WTC11 (cell line): Measurements from ENCODE around the gene TMEM63B. TPM values are rescaled to one million over a fixed set of nuclear protein-coding genes. Genes with fewer than 3 reads are reported as not detected.

ENCODE experiments used
- ATAC-seq: fragments of 200-7000 bp; cut with Tn5 transposase; 2 replicates; pipeline ENCODE4 v1.10.0; 2021; ENCODE audit warnings: mild to moderate bottlenecking, moderate library complexity
- CTCF ChIA-PET: fragments of 300-600 bp; sonication (Branson Sonifier 250); formaldehyde crosslinking; loops from one replicate; lab custom pipeline; 2021; ENCODE audit warnings: antibody characterized with exemption; lab: Charles Lee
- POLR2A ChIA-PET: fragments of 350-600 bp; sonication (Branson Sonifier 250); formaldehyde crosslinking; loops from one replicate; lab custom pipeline; 2021; ENCODE audit warnings: antibody characterized with exemption; lab: Charles Lee
- DNase-seq: peaks from one replicate; pipeline ENCODE4 v3.0.0; 2021; ENCODE audit warnings: low spot score
- H3K27ac Mint-ChIP-seq: 2 replicates; pipeline ENCODE4 v1.8.0; 2021; ENCODE audit warnings: mixed read lengths
- H3K27me3 Mint-ChIP-seq: 2 replicates; pipeline ENCODE4 v1.8.0; 2021; ENCODE audit warnings: low read depth, mild to moderate bottlenecking, moderate library complexity, mixed read lengths
- H3K36me3 Mint-ChIP-seq: 2 replicates; pipeline ENCODE4 v1.8.0; 2021; ENCODE audit warnings: mixed read lengths
- H3K4me1 Mint-ChIP-seq: 2 replicates; pipeline ENCODE4 v1.8.0; 2022; ENCODE audit warnings: mixed read lengths
- H3K4me3 Mint-ChIP-seq: 2 replicates; pipeline ENCODE4 v1.8.0; 2021; ENCODE audit warnings: mild to moderate bottlenecking, moderate library complexity, mixed read lengths
- H3K9me3 Mint-ChIP-seq: 2 replicates; pipeline ENCODE4 v1.8.0; 2021; ENCODE audit warnings: mixed read lengths
- ATF1 ChIP-seq: sonication (generic); formaldehyde crosslinking; IDR thresholded peaks from 2 replicates; pipeline ENCODE4 v1.8.1; 2023; ENCODE audit warnings: mild to moderate bottlenecking, moderate library complexity, missing genetic modification reagents
- CREM ChIP-seq: sonication (generic); formaldehyde crosslinking; IDR thresholded peaks from 2 replicates; pipeline ENCODE4 v1.8.1; 2022; ENCODE audit warnings: mild to moderate bottlenecking, missing genetic modification reagents, moderate library complexity
- FOXJ3 ChIP-seq: sonication (generic); formaldehyde crosslinking; IDR thresholded peaks from 2 replicates; pipeline ENCODE4 v1.9.0; 2021; ENCODE audit warnings: missing genetic modification reagents, mild to moderate bottlenecking, borderline replicate concordance
- FOXK1 ChIP-seq: sonication (generic); formaldehyde crosslinking; IDR thresholded peaks from 2 replicates; pipeline ENCODE4 v1.8.0; 2022; ENCODE audit warnings: mild to moderate bottlenecking, moderate library complexity, missing genetic modification reagents
- GRHL2 ChIP-seq: fragments of 250-450 bp; sonication (Bioruptor Pico); IDR thresholded peaks from 2 replicates; pipeline ENCODE4 v1.8.0; 2022; ENCODE audit warnings: mild to moderate bottlenecking, moderate library complexity; ENCODE audit not compliant: insufficient replicate concordance, severe bottlenecking
- GTF2I ChIP-seq: fragments of 250-450 bp; sonication (Bioruptor Pico); conservative IDR thresholded peaks from 2 replicates; pipeline ENCODE4 v1.4.0; 2021; ENCODE audit warnings: mild to moderate bottlenecking
- IRF2 ChIP-seq: sonication (generic); formaldehyde crosslinking; IDR thresholded peaks from 2 replicates; pipeline ENCODE4 v1.8.0; 2022; ENCODE audit warnings: low read depth, missing genetic modification reagents, borderline replicate concordance
- JAZF1 ChIP-seq: fragments of 250-450 bp; sonication (Bioruptor Pico); IDR thresholded peaks from 2 replicates; pipeline ENCODE4 v1.9.0; 2021; ENCODE audit warnings: moderate library complexity, mild to moderate bottlenecking, inconsistent platforms
- NR2C2 ChIP-seq: sonication (generic); formaldehyde crosslinking; IDR thresholded peaks from 2 replicates; pipeline ENCODE4 v1.8.0; 2022; ENCODE audit warnings: mild to moderate bottlenecking, missing genetic modification reagents
- SOX15 ChIP-seq: fragments of 250-450 bp; sonication (Bioruptor Pico); IDR thresholded peaks from 2 replicates; pipeline ENCODE4 v1.9.0; 2021; ENCODE audit warnings: mild to moderate bottlenecking
- TEAD4 ChIP-seq: sonication (generic); formaldehyde crosslinking; IDR thresholded peaks from 2 replicates; pipeline ENCODE4 v1.8.0; 2022; ENCODE audit warnings: mild to moderate bottlenecking, missing genetic modification reagents
- ZNF121 ChIP-seq: sonication (generic); formaldehyde crosslinking; IDR thresholded peaks from 2 replicates; pipeline ENCODE4 v1.8.0; 2023; ENCODE audit warnings: missing genetic modification reagents
- ZNF232 ChIP-seq: sonication (generic); formaldehyde crosslinking; IDR thresholded peaks from 2 replicates; pipeline ENCODE4 v1.8.0; 2022; ENCODE audit warnings: mild to moderate bottlenecking, missing genetic modification reagents
- ZNF317 ChIP-seq: sonication (generic); formaldehyde crosslinking; IDR thresholded peaks from 2 replicates; pipeline ENCODE4 v1.8.1; 2023; ENCODE audit warnings: low read depth, mild to moderate bottlenecking, moderate library complexity, missing genetic modification reagents, borderline replicate concordance
- ZNF416 ChIP-seq: fragments of 250-450 bp; sonication (Bioruptor Pico); IDR thresholded peaks from 2 replicates; pipeline ENCODE4 v1.9.0; 2021; ENCODE audit warnings: mild to moderate bottlenecking, inconsistent platforms
- ZNF671 ChIP-seq: fragments of 250-450 bp; sonication (Bioruptor Pico); IDR thresholded peaks from 2 replicates; pipeline ENCODE4 v1.8.0; 2021; ENCODE audit warnings: mild to moderate bottlenecking
- total RNA-seq: library from RNA; stranded (reverse); gene quantifications from 3 replicates; pipeline ENCODE4 v1.2.3, GENCODE V29; 2021
- TF ChIP-seq, protein P1 (sequence below): fragments of 250-450 bp; sonication (Bioruptor Pico); IDR thresholded peaks from 2 replicates; pipeline ENCODE4 v1.9.0; 2021; ENCODE audit warnings: moderate library complexity, mild to moderate bottlenecking, inconsistent platforms, borderline replicate concordance
- TF ChIP-seq, protein P2 (sequence below): sonication (generic); formaldehyde crosslinking; IDR thresholded peaks from 2 replicates; pipeline ENCODE4 v1.8.1; 2022; ENCODE audit warnings: low read depth, mild to moderate bottlenecking, moderate library complexity, missing genetic modification reagents, borderline replicate concordance
- TF ChIP-seq, protein P3 (sequence below): sonication (generic); formaldehyde crosslinking; IDR thresholded peaks from 2 replicates; pipeline ENCODE4 v1.8.0; 2022; ENCODE audit warnings: mild to moderate bottlenecking, missing genetic modification reagents
- TF ChIP-seq, protein P4 (sequence below): sonication (generic); formaldehyde crosslinking; IDR thresholded peaks from 2 replicates; pipeline ENCODE4 v1.8.1; 2022; ENCODE audit warnings: mild to moderate bottlenecking, missing genetic modification reagents, moderate library complexity, borderline replicate concordance
- TF ChIP-seq, protein P5 (sequence below): sonication (generic); formaldehyde crosslinking; IDR thresholded peaks from 2 replicates; pipeline ENCODE4 v1.8.1; 2022; ENCODE audit warnings: low read depth, missing genetic modification reagents, borderline replicate concordance
- TF ChIP-seq, protein P6 (sequence below): sonication (generic); formaldehyde crosslinking; IDR thresholded peaks from 2 replicates; pipeline ENCODE4 v1.8.1; 2022; ENCODE audit warnings: missing genetic modification reagents, borderline replicate concordance
- TF ChIP-seq, protein P7 (sequence below): fragments of 200-600 bp; IDR thresholded peaks from 2 replicates; pipeline ENCODE4 v1.8.0; 2022; ENCODE audit warnings: antibody characterized with exemption
- TF ChIP-seq, protein P8 (sequence below): fragments of 250-450 bp; sonication (Bioruptor Pico); IDR thresholded peaks from 2 replicates; pipeline ENCODE4 v2.1.2; 2022; ENCODE audit warnings: mild to moderate bottlenecking, moderate library complexity

The TMEM63B gene
- total RNA-seq, 1 experiment from 2014 or later: 72.8 TPM

DNA sequence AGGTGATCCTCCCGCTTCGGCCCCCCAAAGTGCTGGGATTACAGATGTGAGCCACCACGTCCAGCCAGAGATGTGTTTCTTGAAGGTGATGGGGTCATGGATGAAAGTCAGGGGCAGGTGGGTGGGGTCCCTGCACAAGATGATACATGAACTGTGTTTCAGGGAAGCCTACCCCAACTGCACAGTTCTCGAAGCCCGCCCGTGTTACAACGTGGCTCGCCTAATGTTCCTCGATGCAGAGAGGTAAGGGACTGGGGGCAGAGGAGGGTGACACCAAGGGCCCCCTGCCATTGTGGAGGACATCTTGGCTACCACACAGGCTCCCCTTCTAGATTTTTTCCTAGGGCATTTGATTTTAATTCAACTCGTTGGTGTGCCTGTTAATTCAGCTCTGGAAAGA lies 19.3 kb downstream of the TMEM63B start:
- Mint-ChIP-seq H3K4me3 (no peak overlapping the region), H3K27ac (no peak overlapping the region), H3K27me3 (no peaks in the 10 kb centered on the region), H3K9me3 (no peaks in the 10 kb centered on the region), H3K4me1 (peaks cover 3% of the 10 kb centered on the region; the same call in 1 of the 2 replicates), H3K36me3 (peaks cover 43% of the 10 kb centered on the region)
- TF ChIP-seq, protein P1, sequence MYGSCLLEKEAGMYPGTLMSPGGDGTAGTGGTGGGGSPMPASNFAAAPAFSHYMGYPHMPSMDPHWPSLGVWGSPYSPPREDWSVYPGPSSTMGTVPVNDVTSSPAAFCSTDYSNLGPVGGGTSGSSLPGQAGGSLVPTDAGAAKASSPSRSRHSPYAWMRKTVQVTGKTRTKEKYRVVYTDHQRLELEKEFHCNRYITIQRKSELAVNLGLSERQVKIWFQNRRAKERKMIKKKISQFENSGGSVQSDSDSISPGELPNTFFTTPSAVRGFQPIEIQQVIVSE (CRISPR knock-in tag): no peak
- TF ChIP-seq ZNF317 (CRISPR knock-in tag) (no peak), CREM (CRISPR knock-in tag) (no peak), FOXK1 (no peak), ZNF121 (CRISPR knock-in tag) (no peak), ZNF416 (CRISPR knock-in tag) (no peak), FOXJ3 (CRISPR knock-in tag) (no peak), ATF1 (CRISPR knock-in tag) (no peak), TEAD4 (CRISPR knock-in tag) (no peak), JAZF1 (CRISPR knock-in tag) (no peak), SOX15 (no peak)
- TF ChIP-seq, protein P2, sequence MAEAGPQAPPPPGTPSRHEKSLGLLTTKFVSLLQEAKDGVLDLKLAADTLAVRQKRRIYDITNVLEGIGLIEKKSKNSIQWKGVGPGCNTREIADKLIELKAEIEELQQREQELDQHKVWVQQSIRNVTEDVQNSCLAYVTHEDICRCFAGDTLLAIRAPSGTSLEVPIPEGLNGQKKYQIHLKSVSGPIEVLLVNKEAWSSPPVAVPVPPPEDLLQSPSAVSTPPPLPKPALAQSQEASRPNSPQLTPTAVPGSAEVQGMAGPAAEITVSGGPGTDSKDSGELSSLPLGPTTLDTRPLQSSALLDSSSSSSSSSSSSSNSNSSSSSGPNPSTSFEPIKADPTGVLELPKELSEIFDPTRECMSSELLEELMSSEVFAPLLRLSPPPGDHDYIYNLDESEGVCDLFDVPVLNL (CRISPR knock-in tag): no peak
- TF ChIP-seq, protein P3, sequence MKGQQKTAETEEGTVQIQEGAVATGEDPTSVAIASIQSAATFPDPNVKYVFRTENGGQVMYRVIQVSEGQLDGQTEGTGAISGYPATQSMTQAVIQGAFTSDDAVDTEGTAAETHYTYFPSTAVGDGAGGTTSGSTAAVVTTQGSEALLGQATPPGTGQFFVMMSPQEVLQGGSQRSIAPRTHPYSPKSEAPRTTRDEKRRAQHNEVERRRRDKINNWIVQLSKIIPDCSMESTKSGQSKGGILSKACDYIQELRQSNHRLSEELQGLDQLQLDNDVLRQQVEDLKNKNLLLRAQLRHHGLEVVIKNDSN (CRISPR knock-in tag): no peak
- TF ChIP-seq, protein P4, sequence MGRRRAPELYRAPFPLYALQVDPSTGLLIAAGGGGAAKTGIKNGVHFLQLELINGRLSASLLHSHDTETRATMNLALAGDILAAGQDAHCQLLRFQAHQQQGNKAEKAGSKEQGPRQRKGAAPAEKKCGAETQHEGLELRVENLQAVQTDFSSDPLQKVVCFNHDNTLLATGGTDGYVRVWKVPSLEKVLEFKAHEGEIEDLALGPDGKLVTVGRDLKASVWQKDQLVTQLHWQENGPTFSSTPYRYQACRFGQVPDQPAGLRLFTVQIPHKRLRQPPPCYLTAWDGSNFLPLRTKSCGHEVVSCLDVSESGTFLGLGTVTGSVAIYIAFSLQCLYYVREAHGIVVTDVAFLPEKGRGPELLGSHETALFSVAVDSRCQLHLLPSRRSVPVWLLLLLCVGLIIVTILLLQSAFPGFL (CRISPR knock-in tag): no peak
- TF ChIP-seq, protein P5, sequence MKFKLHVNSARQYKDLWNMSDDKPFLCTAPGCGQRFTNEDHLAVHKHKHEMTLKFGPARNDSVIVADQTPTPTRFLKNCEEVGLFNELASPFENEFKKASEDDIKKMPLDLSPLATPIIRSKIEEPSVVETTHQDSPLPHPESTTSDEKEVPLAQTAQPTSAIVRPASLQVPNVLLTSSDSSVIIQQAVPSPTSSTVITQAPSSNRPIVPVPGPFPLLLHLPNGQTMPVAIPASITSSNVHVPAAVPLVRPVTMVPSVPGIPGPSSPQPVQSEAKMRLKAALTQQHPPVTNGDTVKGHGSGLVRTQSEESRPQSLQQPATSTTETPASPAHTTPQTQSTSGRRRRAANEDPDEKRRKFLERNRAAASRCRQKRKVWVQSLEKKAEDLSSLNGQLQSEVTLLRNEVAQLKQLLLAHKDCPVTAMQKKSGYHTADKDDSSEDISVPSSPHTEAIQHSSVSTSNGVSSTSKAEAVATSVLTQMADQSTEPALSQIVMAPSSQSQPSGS (CRISPR knock-in tag): no peak
- TF ChIP-seq, protein P6, sequence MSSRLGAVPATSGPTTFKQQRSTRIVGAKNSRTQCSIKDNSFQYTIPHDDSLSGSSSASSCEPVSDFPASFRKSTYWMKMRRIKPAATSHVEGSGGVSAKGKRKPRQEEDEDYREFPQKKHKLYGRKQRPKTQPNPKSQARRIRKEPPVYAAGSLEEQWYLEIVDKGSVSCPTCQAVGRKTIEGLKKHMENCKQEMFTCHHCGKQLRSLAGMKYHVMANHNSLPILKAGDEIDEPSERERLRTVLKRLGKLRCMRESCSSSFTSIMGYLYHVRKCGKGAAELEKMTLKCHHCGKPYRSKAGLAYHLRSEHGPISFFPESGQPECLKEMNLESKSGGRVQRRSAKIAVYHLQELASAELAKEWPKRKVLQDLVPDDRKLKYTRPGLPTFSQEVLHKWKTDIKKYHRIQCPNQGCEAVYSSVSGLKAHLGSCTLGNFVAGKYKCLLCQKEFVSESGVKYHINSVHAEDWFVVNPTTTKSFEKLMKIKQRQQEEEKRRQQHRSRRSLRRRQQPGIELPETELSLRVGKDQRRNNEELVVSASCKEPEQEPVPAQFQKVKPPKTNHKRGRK (CRISPR knock-in tag): no peak
- CTCF ChIA-PET: no interaction called here
- ATAC-seq (no peak), DNase-seq (no peak)
- POLR2A ChIA-PET: interaction anchor here (0.5 kb wide), 1 partner anchor 1118 kb away, joined by 3 read pairs; no protein-coding TSS in a partner anchor

DNA sequence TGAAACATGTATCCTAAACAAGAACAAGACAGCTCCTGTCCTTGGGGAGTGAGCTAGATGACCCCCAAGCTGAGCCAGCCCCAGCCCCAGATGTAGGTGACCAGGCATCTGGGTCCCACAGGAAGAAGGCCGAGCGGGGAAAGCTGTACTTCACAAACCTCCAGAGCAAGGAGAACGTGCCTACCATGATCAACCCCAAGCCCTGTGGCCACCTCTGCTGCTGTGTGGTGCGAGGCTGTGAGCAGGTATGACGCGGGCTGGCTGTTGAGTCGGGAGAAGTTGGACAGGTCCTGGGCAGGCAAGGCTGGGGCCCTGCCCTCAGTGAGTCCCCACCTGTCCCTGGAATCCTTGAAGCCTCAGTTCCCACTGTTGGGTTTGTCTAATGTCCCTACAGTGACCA lies 19.9 kb downstream of the TMEM63B start:
- Mint-ChIP-seq H3K9me3 (no peaks in the 10 kb centered on the region), H3K4me1 (peaks cover 4% of the 10 kb centered on the region; the same call in 1 of the 2 replicates), H3K36me3 (peaks cover 43% of the 10 kb centered on the region), H3K4me3 (no peak overlapping the region), H3K27ac (no peak overlapping the region), H3K27me3 (no peaks in the 10 kb centered on the region)
- CTCF ChIA-PET: no interaction called here
- ATAC-seq: no peak
- POLR2A ChIA-PET: interaction anchor here (0.5 kb wide), 1 partner anchor 1119 kb away, joined by 3 read pairs; no protein-coding TSS in a partner anchor
- DNase-seq: no peak
- TF ChIP-seq IRF2 (CRISPR knock-in tag): no peak
- TF ChIP-seq NR2C2 (CRISPR knock-in tag): no peak
- no peak for TF ChIP-seq GRHL2 (CRISPR knock-in tag)
- no peak for TF ChIP-seq ZNF671 (CRISPR knock-in tag)
- TF ChIP-seq ZNF232 (CRISPR knock-in tag): no peak
- TF ChIP-seq, protein P7, sequence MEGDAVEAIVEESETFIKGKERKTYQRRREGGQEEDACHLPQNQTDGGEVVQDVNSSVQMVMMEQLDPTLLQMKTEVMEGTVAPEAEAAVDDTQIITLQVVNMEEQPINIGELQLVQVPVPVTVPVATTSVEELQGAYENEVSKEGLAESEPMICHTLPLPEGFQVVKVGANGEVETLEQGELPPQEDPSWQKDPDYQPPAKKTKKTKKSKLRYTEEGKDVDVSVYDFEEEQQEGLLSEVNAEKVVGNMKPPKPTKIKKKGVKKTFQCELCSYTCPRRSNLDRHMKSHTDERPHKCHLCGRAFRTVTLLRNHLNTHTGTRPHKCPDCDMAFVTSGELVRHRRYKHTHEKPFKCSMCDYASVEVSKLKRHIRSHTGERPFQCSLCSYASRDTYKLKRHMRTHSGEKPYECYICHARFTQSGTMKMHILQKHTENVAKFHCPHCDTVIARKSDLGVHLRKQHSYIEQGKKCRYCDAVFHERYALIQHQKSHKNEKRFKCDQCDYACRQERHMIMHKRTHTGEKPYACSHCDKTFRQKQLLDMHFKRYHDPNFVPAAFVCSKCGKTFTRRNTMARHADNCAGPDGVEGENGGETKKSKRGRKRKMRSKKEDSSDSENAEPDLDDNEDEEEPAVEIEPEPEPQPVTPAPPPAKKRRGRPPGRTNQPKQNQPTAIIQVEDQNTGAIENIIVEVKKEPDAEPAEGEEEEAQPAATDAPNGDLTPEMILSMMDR: no peak
- no peak for TF ChIP-seq GTF2I
- no peak for TF ChIP-seq ZNF317 (CRISPR knock-in tag)
- TF ChIP-seq, protein P8, sequence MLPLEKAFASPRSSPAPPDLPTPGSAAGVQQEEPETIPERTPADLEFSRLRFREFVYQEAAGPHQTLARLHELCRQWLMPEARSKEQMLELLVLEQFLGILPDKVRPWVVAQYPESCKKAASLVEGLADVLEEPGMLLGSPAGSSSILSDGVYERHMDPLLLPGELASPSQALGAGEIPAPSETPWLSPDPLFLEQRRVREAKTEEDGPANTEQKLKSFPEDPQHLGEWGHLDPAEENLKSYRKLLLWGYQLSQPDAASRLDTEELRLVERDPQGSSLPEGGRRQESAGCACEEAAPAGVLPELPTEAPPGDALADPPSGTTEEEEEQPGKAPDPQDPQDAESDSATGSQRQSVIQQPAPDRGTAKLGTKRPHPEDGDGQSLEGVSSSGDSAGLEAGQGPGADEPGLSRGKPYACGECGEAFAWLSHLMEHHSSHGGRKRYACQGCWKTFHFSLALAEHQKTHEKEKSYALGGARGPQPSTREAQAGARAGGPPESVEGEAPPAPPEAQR (CRISPR knock-in tag): no peak
